NCI-H524 (cell line): ENCODE data around the gene CELA3B.
"Not testable (repeated sequence)": the region's sequence is repeated elsewhere in the genome, so short reads cannot be mapped to it uniquely, and the experiment has no call there.

Source experiments
- DNase-seq, 2 experiments: peaks; one replicate each; lab custom pipeline; 2025; lab: John Stamatoyannopoulos, UW

Gene CELA3B, protein sequence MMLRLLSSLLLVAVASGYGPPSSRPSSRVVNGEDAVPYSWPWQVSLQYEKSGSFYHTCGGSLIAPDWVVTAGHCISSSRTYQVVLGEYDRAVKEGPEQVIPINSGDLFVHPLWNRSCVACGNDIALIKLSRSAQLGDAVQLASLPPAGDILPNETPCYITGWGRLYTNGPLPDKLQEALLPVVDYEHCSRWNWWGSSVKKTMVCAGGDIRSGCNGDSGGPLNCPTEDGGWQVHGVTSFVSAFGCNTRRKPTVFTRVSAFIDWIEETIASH

DNA sequence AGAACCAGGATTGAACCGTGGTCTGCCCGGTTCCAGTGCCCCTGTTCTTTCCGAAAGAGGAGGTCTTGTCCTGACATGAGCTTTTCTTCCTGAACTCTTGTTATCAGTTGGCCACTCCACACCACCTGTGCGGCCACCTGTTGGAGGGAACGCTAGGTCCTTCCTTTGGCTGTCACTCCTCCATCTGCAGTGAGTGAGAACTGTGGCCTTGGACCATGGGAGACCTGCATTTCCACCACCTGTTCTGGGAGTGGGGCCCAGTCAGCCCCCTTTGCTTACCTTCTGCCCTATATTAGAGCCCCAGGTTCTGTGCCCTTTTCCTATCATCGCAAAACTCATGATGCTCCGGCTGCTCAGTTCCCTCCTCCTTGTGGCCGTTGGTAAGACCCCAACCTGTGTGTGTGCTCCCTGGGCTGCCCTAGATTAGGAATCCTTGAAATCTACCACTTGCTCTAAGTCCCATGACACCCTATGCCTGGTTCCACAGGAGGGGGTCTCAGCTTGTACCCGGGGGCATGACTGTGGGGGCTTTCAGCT lies at the start of gene CELA3B:
Gene CELA3B (plus strand): TSS at position 320 of the 537 bp plus-strand sequence. CDS start 18 bp downstream, at position 338.
- DNase-seq, result not testable (repeated sequence)

DNA sequence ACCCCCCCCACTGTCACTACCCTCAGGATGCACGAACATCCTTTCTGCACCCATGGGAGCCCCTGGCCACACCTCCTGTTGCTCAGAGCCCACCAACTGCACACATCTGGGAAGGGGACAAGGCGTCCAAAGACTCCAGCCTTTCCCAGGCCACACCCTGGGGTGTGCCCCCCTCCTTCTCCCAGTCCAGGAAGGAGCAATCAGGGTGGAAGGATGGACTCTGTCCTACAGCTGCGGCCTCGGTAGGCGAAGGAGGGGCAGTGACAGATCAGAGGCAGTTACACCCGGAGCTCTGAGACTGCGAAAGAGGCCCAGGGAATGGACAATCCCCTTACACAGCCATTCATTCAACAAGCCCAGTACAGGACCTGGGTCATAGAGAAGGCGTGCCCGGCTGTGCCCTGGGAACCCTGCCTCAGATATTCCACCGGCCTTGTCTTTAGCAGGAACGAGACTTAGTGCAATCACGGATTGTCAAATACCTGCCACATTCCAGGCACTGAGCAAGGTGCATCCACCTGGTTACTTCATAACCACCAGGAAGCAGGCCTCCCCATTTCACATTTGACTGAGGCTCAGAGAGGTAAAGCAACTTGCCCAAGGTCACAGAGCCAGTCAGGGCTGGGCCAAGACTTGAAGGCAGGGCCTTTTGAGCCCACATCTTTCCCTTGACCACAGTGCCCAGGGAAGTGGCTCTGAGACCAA lies 49.1 kb upstream of the CELA3B start:
- no peak for DNase-seq

GRCh38 chr1:21930080-21930571 lies 46.7 kb upstream of the CELA3B start:
- no peak for DNase-seq

- DNase-seq, result no peak
Measured at GRCh38 chr1:21930629-21931170, 46.1 kb upstream of the CELA3B start.

- DNase-seq, result no peak
Measured at GRCh38 chr1:21931171-21932093, 45.4 kb upstream of the CELA3B start.

GRCh38 chr1:21932127-21932526 lies 44.7 kb upstream of the CELA3B start:
- no peak for DNase-seq

DNA sequence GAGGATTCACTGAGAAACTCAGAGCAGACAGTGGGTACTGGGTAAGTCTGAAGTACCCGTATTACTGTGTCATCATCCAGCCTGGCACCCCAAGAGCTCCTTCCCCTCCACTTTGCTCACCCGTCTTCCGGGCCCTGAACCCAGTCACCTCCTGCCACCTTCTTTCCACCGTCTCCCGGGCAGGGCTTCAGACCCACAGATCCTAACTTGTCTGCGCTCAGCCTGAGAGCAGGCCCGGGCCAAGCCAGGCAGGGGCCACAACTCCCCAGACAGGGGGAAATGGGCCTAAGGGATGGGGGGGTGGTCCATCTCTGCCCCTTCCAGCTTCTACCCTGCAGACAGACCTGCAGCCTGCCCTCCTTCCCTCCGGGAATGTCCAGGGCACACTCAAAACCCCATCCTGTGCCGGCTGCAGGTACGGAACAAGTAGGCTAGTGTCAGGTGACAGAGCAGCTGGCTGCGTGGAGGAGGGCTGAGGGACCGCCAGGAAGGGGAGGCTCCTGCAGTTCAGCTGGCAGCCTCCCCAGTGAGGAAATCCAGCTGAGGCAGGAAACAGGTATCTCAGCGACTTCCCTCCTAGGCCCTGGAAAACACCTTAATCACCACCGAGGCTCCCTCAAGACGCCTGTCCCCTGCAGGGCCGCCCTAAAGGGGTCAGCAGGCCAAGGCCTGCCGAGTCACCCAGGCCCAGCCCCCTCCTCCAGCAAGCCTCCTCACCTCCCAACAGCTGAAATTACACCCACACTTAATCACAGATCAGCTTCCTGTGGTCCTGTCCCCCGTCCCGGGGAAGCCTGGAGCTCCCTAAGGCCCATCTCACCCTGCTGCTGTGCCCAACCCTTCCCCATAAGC lies 43.2 kb upstream of the CELA3B start:
- DNase-seq, result peak in 1 of 2 experiments; percentile 50

- no peak for DNase-seq
Measured at GRCh38 chr1:21935393-21935804, 41.4 kb upstream of the CELA3B start.

DNA sequence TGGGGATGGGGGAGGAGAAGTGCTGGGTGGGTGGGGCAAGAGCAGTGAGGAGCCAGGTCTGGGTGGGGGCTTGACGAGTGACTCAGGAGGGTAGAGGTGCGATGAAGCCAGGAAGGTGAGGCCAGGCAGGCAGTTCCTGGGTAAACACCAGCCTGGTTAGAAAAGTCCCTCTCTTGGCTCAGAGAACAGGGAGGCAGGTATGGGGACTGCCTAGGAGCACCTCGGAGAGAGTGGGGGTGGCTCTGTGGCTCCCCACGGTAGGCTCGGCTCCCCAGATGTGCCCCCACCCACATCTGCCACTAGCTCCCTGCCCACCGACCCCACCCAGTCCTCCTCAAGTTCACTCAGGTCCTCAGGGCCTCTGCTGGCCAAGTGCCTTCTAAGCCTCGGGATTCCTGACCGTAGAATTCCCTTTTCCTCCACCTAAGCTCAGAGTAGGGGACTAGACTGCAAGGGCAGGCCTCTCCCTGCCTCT lies 40.9 kb upstream of the CELA3B start:
- DNase-seq, result no peak

- DNase-seq, result peak in 1 of 2 experiments; percentile 33
Measured at GRCh38 chr1:21936366-21937031, 40.3 kb upstream of the CELA3B start.

DNA sequence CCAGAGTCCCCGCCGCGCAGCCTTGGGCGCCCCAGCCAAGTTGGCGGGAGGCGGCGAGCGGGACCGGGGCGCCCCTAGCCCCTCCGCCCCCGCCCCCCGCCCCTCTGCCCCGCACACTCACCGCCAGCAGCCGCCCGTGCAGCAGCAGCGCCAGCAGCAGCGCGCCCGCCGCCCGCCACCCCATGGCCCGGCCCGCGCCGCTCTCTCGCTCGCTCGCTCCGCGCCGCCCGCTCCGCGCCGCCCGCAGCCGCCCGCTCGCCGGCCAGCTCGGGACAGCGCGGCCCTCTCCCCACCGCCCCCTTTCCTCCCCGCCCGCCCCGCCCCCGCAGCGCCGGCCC lies 39.8 kb upstream of the CELA3B start, which contains the start of gene HSPG2:
Gene HSPG2 (minus strand): TSS at position 277 of the 338 bp plus-strand sequence. CDS start 93 bp downstream, at position 184.
- no peak for DNase-seq

GRCh38 chr1:21937372-21938121 lies 39.3 kb upstream of the CELA3B start:
- DNase-seq, result peak; percentile 25 to 76

- no peak for DNase-seq
Measured at GRCh38 chr1:21938732-21939538, 37.9 kb upstream of the CELA3B start.

DNA sequence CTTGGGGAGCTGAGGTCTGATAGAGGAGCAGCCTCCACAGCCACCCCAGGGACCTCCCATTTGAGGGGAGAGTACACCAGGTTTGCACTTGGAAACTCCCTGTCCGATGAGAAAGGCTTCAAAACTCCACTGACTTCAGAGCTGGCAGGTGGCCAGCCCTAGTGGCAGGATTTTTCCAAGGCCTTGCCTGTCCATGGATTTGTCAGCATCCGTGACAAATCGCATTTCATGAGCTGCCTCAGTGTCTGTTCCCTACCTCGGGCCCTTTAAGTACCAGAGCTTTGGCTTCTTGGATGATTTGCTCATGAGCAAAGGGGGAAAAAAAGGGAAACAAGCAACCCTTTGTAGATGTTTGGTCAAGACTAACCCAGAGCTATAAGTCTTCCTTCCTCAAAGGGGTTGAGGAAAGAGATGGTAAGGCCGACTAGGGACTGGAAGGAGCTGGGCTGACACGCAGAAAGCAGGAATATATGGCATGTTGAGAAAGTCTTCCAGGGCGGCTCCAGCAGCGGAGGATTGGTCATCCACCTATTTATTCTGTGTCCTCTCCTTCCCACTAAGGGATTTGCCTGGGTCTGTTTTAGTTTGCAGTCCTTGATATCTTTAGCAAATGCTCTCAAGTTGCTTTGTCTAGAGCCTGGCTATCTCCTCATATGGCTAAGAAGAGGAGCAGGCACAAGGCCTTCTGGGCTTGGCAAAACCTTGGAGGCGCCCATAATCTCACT lies 37.0 kb upstream of the CELA3B start:
- peak in 1 of 2 experiments; percentile 51 for DNase-seq

DNA sequence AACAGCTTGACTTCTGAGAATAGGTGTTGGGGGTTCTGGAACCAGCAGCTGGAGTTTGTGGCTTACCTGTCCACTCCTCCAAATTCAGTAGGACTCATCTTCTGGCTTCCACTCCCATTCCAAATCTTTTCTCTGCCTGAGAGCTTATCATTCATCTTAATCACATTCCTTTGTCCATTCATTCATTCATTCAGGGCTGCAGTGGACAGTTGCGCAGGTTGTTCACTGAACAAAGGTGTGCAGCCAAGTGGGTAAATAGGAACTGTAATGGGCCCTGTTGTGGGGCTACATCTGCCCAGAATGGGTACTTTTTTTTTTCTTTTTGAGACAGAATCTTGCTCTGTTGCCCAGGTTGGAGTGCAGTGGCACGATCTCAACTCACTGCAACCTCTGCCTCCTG lies 36.3 kb upstream of the CELA3B start:
- no peak for DNase-seq

DNA sequence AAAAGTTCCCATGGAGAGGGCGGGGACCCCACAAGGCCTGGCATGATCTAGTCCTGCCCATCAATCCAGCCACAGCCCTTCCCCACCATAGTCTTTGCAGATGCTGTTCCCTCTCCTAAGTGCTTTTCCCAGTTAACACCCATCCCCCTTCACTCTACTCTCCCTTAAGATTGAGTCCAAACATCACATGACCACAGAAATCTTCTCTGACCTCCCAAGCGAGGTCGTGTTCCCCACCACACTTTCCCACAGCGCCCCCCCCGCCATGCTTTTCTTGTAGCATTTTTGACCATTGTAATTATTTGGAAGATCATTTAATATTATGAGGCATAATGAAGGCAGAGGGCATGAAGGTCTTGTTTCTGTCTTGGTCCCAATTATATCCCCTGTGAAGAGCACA lies 35.5 kb upstream of the CELA3B start:
- DNase-seq, result no peak

- DNase-seq, result no peak
Measured at GRCh38 chr1:21942464-21942863, 34.4 kb upstream of the CELA3B start.
